Measurements from ENCODE around the gene BIRC2. TPM values are rescaled to one million over a fixed set of nuclear protein-coding genes. Genes with fewer than 3 reads are reported as not detected.

The BIRC2 gene
- total and polyA plus RNA-seq, 10 of the 15 experiments (the other 5 are each of a cell fraction or from before 2014, with no cell fraction given), result 13.8 to 75.8 (median 26.5) TPM

- Histone ChIP-seq H3K4me1 (ENCODE audit: control insufficient read depth, insufficient read depth, low read length) (peaks cover 11% of the 10 kb centered on the region; the same call in 1 of the 2 replicates), H3K79me2 (ENCODE audit: control insufficient read depth, insufficient read depth, low read length) (no peaks in the 10 kb centered on the region), H3K4me3 (no peak overlapping the region), H3K36me3 (ENCODE audit: control insufficient read depth in 2 of 2, insufficient read depth in 2 of 2, low read length in 1 of 2) (peaks cover 4 to 16% of the 10 kb centered on the region in 2 experiments), H3K9ac (ENCODE audit: control insufficient read depth, insufficient read depth, low read length) (no peak overlapping the region), H2AFZ (ENCODE audit: control insufficient read depth, low read depth, low read length) (no peak overlapping the region), H3K9me3 (replicated peaks; ENCODE audit: control insufficient read depth, insufficient read depth, low read length) (no peaks in the 10 kb centered on the region; the same call in 2 of the 3 replicates), H3K27ac (ENCODE audit: control insufficient read depth, insufficient read depth) (no peak overlapping the region), H4K20me1 (ENCODE audit: control insufficient read depth, insufficient read depth) (no peaks in the 10 kb centered on the region), H3K27me3 (replicated peaks in 1 of 2; ENCODE audit: control insufficient read depth in 2 of 2, insufficient read depth in 2 of 2, low read length in 1 of 2) (no peaks in the 10 kb centered on the region), H3K4me2 (ENCODE audit: control insufficient read depth, insufficient read depth) (no peak overlapping the region)
- WGBS (ENCODE audit: insufficient coverage, insufficient replicate concordance, low lambda C conversion rate, missing lambda C conversion rate), result 100% methylated on average over 1 of the region's 1 CpG
- SMC1A ChIA-PET (ENCODE audit: uncharacterized antibody, unreplicated experiment), result interaction anchor here (0.7 to 6.4 kb wide), 8 partner anchors 16 to 648 kb away, joined by 3 to 77 read pairs (median 10); no protein-coding TSS in a partner anchor
- RAD21 ChIA-PET (ENCODE audit: unreplicated experiment), result interaction anchor here (1.1 to 1.5 kb wide), 3 partner anchors 77 to 301 kb away, joined by 4 read pairs; no protein-coding TSS in a partner anchor
- BruUV-seq (replicated peaks), result no TSS peak
- in situ Hi-C loops (cut with MboI), result no loop called here
- intact Hi-C loops (cut with micrococcal nuclease; ENCODE audit: unreplicated experiment), result no loop called here
- FAIRE-seq (no peak), DNase-seq (ENCODE audit: low read depth, low spot score) (no peak), ATAC-seq (no peak)
- POLR2A ChIA-PET, result no interaction called here
- CTCF ChIA-PET, result interaction anchor here (1.3 to 5.1 kb wide), 7 partner anchors 15 to 302 kb away, joined by 3 to 90 read pairs (median 18); no protein-coding TSS in a partner anchor
- no peak for TF ChIP-seq BHLHE40 (IDR thresholded peaks at IDR 0.05; ENCODE audit: borderline replicate concordance in 1 of 2, low read depth in 2 of 2, low read length in 1 of 2)
- TF ChIP-seq SIN3A (IDR thresholded peaks at IDR 0.05; ENCODE audit: low read depth, low read length), result no peak
- TF ChIP-seq HCFC1 (IDR thresholded peaks at IDR 0.05; ENCODE audit: low read length), result no peak
- TF ChIP-seq RB1 (IDR thresholded peaks at IDR 0.05; ENCODE audit: borderline replicate concordance), result no peak
- TF ChIP-seq MYC (IDR thresholded peaks at IDR 0.05; ENCODE audit: insufficient read depth, insufficient read length, insufficient replicate concordance, low read length, severe bottlenecking), result no peak
- TF ChIP-seq CTCF (IDR thresholded peaks at IDR 0.05 in 2 of 3, conservative IDR thresholded peaks at IDR 0.05 in 1 of 3; ENCODE audit: control insufficient read depth in 2 of 3, extremely low read depth in 1 of 3, insufficient read depth in 1 of 3, low read depth in 3 of 3, low read length in 3 of 3), result no peak
- TF ChIP-seq SP1 (IDR thresholded peaks at IDR 0.05; ENCODE audit: low read depth, low read length), result no peak
- no peak for TF ChIP-seq NR2C2 (IDR thresholded peaks at IDR 0.05; ENCODE audit: borderline replicate concordance, control insufficient read depth, insufficient read length, low read depth)
- no peak for TF ChIP-seq CREB1 (IDR thresholded peaks at IDR 0.05; ENCODE audit: low read depth)
- TF ChIP-seq PAX5 (IDR thresholded peaks at IDR 0.05; ENCODE audit: borderline replicate concordance, low read depth, low read length), result no peak
- TF ChIP-seq MLLT1 (IDR thresholded peaks at IDR 0.05), result no peak
Measured at GRCh38 chr11:102364991-102365390, 18.0 kb downstream of the BIRC2 start.

All from GM12878 (cell line).